Astrocyte of the hippocampus (primary cell): ENCODE data around the gene H1-8.
"Not testable (repeated sequence)": the region's sequence is repeated elsewhere in the genome, so short reads cannot be mapped to it uniquely, and the experiment has no call there.

Experiments
- DNase-seq: peaks from one replicate; pipeline ENCODE4 v3.0.0; 2011; ENCODE audit warnings: low read depth, low spot score

H1-8 gene, protein sequence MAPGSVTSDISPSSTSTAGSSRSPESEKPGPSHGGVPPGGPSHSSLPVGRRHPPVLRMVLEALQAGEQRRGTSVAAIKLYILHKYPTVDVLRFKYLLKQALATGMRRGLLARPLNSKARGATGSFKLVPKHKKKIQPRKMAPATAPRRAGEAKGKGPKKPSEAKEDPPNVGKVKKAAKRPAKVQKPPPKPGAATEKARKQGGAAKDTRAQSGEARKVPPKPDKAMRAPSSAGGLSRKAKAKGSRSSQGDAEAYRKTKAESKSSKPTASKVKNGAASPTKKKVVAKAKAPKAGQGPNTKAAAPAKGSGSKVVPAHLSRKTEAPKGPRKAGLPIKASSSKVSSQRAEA

DNA sequence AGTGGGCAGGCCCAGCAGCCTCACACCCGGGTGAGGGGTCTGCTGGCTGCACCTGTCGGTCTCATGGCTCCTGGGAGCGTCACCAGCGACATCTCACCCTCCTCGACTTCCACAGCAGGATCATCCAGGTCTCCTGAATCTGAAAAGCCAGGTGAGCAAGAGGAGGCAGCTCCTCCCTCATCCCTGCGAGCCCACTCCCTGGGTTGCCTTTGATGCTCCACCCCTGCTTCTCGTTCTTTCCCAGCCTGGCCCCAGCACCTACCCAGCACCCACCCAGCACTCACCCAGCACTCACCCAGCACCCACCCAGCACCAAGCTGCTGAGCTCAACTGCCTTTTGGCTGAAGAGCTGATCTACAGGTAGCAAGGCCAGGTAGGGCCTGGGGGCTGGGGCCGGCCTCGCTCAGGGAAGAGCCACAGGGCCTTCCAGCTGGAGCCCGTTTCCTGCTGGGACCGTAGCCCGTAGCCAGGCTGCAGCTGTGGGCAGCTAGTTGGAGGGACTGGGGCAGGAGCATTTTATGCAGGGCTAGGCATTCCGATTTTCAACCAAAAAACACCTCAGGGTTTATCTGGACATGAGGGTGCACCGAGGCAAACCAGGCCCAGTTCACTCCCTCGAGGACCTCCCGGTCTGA lies at the start of gene H1-8:
Gene H1-8 (plus strand): TSS at position 20 of the 635 bp plus-strand sequence. CDS start 44 bp downstream, at position 64.
- no peak for DNase-seq

DNA sequence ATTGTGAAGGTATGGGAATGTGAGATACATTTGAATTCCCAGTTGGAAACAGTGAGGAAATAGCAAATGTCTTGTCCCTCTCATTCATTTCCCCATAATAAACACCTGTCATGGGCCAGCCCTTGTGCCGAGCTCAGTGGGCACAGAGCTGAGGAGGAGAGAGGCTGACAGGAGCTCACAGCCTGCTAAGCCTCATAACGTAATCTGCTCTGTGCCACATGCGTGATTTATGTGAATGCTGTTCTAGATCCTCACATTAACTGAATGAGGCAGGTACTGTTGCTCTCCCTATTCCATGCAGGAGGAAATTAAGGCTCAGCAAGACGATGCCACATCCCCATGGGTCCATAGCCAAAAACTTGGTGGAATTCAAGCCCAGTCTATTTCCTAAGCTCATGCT lies 49.8 kb upstream of the H1-8 start:
- DNase-seq: no peak

DNA sequence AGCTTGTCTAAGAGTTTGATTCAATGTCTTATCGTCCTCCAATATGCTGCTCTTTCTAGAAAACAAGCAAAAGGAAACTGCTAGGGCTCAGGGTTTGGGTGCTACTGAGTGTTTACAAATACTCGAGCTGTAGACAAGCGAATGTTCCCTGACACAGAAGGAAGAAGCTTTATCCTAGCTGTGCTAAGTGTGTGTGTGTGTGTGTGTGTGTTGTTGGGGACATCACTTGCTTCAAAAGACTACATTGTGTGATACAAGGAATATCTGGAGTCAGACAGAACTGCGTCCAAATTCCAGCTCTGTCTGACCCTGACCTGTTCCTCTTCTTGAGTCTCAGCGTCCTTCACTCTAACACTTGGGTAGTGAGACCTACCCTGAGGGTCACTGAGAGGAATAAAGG lies 48.5 kb upstream of the H1-8 start:
- peak; percentile 13 for DNase-seq

DNA sequence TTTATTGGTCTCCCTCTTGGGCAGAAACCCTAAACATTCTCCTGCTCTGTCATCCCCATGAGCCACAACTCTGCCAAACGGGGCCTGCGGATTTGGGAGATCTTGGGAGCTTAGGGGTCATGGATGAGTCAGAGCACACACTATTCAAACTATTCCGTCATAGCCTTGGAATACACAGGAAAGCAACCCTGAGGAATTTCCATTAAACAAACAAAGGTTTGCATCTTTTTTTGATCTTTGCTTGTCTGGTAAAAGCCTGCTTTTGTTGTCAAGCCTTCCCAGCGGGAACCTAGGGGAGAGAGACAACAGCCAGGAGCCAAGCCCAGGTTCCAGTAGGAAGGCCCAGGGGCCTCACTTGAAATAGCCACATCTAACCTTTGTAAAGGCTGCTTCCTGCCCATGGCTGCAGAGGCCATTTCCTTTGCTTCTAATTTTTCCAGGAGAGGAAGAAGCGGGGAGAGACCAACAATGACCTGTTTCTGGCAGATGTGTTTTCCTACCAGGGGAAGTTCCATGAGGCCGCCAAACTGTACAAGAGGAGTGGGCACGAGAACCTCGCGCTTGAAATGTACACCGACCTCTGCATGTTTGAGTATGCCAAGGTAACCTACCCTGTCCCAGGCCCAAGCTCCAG lies 47.9 kb upstream of the H1-8 start:
- peak; percentile 73 for DNase-seq

DNA sequence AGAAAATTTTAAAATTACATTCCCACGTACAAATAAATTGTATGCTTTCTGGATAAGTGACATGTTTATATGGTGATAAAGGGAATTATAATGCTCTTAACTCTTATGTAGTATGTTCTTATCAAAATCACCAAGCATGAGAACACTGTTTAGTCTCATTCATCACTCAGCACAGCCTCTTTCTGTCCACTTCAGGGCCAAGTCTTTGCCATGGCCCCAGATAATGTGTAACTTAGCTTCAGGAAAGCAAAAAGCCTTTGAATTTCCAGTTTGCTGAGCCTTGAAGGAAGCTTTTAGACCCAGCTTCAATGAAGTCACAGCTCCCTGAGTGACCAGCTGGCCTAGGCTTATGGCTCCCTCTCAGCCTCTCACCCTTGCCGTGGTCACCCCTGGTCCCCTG lies 45.1 kb upstream of the H1-8 start:
- not testable (repeated sequence) for DNase-seq

DNA sequence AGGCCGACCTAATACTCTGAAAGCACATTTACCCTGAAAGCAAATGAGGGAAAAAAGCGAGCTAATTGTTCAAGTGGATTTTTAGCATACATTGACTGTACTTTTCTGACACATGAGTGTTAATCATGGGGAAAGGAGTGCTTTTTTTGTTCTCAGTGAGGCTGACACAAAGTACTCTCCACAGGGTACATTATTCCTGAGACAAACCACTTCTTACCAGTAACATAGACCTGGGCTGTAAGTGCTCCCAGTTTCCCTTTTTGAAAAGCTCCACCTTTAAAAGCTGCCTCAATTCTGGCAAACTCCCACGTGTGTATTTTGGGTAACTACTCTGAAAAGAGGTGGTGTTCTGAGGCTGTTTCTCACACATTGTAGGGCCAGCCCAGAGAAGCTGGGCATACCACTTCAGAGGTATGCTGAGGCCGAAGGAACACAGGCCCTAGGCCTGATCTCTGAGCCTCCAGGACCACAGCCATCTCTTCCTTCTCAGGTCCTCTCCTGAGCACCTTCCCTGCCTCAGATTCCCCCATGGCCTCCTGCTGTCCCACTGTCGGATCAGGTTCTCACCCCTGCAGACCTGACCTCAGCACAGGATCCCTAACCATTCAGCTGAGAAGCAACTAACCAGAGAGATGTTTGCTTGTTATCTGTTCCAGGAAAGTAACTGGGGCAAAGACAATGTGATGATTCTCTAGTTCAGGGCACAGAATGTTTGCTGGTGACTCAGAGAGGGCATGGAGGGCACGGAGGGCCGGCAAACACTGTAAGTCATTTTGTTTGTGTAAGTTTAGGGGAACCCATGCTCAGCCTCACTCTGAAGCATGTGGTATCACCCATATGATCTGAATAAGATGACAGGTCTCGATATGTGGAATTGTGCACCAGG lies 44.1 kb upstream of the H1-8 start:
- DNase-seq: not testable (repeated sequence)

DNA sequence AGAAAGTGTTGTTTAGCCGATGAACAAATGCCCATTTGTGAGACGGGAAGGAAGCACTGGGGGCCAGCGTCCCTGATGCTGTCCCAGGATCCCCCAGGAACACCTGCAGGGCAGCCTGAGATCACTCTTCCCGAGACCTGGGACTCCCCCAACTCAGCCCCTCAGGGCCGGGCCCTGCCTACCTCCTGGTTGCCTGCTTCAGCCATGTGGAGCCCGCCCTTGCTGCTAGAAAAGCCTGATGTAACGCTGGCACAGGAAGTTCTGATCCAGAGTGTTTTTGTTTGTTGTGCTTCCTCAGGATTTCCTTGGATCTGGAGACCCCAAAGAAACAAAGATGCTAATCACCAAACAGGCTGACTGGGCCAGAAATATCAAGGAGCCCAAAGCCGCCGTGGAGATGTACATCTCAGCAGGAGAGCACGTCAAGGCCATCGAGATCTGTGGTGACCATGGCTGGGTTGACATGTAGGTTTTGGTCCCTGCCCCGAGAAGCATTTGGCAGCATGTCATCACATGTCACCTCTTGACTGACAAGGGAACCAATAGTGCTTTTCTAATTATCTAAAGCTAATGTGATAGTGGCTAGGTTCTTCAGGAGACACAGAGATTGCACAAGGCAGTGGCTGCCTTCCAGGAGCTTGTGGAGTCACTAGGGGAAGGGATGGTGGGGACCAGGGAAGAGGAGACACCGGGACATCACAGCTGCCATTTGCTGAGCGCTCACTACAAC lies 43.2 kb upstream of the H1-8 start:
- DNase-seq: not testable (repeated sequence)

DNA sequence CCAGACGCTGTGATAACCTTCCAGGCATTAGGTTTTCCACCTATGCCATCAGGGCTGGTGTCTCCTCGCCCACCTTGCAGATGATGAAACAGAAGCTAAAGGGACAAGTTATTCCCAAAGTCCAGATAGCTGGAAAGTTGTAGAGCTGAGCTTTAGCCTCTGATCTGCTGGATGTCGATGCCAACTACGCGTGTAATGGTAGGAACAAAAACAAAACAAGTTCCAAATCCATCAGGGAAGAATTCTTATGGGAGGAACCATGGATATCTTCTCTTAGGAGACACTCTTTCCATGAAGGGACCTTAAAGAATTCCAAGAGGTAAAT lies 42.7 kb upstream of the H1-8 start:
- DNase-seq: no peak

DNA sequence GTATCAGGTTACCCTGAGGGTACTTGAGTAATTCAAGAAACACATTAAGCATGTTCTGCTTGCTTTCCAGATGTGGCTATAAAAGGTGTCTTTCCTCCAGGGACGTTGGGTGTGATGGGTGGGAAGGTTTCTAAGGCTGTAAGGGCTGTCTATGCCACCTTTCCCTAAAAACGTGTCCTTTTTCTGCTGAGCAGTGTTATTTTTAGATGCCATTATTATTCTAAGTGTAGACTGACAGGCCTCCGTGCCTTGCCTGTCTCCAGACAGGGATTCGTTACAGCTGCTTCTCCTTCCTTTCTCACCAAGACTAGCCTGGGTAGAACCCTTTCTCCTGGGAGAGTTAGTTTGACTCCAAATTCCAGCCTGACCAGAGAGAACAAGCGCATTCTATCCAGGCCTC lies 41.3 kb upstream of the H1-8 start:
- DNase-seq: no peak

DNA sequence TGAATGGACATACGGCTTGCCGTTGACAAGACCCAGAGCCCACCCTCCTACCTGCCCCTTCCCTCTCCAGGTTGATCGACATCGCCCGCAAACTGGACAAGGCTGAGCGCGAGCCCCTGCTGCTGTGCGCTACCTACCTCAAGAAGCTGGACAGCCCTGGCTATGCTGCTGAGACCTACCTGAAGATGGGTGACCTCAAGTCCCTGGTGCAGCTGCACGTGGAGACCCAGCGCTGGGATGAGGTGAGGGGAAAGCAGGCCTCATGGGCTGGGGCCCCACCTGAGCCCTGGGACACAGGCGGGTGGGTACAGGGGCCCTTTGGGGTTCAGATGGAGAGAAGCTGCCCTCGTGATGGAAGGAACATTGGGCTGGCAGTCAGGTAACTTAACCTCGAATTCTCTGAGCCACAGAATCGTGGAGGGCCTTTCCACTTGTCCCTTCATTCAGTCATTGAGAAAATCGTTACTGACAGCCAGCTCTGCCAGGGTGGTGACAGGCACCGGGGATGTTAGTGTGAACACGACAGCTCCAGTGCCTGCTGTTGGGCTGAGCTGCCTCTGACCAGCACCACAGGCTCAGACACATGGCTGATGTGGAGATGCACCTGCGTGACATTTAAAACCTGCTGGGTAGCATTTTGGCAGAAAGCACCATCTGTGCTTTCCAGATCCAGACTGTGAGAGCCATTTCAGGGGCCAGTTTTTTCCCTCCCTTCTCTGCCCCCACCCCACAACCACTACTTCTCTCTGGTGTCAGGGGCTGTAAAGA lies 40.1 kb upstream of the H1-8 start:
- DNase-seq: no peak

DNA sequence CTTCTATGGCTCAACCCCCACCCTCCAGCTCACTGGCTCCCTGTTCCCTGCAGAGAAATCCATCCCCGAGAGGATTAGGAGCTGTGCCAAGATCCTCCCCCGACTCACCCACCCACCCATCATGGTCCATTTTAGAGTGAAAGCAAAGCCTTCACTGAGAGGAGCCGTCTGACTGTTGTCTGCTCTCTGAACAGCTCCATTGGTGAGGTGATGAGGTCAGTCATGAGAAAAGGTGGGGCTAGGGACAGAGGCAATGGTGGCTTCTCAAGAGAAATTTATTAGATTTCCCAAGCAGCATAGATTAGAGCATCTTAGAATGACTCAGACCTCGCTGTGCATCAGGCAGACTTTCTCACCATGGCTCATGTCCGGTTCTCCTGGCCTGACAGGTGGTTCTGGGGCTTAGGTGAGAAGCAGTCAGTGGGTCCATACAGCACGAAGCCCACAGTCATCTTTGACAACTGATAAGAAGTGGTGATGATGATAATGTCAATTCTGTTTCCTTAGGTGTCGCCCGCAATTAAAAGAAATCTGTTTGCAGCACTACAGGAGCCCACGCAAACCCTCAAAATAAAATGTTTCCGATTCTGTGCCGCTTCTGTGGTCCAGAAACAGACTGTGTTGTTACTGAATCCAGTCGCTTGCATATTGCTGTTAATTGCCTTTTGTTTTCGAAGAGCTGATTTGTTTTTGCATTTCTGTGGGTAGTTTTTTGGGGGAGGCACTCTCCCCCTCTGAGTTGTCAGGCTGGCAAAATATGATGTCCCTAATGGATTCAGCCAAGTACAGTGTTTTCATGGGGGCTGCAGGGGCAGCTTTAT lies 39.3 kb upstream of the H1-8 start:
- peak; percentile 11 for DNase-seq

DNA sequence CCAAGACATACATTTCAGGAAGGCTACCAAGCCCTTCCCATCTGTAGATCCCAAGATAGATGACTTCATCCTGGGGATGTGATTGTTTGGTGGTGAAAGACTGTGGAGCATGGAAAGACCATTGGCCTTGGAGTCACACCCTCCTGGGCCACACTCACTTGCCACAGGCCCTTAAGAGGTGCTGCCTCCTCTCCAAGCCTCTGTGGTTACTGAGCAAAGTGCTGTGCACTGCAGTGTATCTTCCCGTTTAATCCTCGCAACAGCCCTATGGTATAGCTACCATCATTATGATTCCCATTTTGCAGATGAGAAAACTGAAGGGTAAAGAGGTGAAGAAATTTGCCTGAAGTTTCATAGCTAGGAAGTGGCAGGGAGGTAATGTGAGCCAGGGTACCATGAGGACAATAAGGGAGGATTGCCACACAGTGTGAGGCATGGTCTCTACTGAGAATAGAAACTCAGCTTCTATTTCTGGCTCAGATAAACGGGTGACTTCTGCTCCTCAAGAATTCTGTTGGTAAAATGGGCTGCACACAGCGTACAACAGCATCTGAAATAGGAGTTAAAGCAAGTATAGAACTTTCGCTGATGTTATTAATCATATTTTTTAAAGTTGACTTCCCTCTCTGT lies 38.4 kb upstream of the H1-8 start:
- no peak for DNase-seq

DNA sequence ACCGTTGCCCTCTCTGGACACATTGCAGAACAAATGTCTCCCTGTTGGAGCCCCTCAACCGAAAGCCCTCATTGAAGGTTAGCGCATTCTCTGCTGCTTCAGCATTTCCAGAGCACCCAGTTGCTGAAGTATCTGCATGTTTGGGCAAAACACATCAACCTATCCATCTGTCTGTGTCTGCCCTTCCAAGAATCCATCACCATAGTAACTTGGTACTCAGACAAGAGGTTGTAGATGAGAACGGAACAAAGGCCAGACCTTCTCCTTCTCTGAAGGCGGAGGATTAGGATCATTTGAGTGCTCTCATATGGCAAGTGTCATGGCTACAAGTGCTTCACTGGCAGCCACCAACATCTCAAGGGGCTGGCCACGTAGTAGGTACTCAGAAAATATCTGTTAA lies 37.6 kb upstream of the H1-8 start:
- no peak for DNase-seq

DNA sequence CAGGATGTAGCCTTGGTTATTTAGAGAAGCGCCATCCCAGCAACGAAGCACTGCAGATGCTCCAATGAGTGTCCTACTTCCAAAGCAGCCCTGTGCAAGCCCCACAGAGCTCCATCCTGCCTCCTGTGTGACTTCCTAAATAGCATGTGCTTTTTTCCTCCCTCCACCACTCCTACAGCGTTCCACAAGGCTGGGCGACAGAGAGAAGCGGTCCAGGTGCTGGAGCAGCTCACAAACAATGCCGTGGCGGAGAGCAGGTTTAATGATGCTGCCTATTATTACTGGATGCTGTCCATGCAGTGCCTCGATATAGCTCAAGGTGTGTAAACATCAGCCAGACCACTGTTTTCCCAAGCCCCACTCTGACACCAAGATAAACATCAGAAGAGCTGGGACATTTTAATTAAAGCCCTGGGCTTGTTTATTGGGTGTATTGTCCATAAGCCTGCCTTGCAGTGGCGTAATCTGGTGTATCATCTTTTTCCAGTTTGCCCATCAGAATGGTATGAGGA lies 36.7 kb upstream of the H1-8 start:
- no peak for DNase-seq

DNA sequence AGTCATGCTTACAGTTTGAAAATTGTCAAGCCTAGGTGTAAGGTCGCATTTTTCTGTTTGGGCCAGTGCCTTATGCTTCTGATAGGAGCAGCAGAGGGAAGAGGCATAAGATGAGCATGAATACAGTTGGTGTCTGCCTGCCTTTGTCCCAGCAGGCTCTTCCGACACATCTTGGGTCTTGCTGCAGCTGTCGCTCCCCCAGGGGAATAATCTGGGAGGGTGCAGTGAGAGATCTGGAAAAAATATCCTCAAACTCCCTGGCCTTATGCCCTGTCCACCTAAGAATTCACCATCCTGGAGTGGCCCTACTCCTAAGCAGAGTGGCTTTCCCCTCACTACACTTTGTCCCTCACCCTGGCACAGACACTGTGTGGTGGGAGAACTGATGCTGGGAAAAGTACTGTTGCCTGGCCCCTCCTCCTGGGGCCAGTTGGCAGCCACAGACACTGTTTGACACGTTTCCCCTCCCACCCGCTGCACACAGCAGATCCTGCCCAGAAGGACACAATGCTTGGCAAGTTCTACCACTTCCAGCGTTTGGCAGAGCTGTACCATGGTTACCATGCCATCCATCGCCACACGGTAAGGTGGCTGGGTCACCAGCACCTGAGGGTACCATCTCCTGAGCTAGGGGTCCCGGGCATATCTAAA lies 35.7 kb upstream of the H1-8 start:
- DNase-seq: peak; percentile 53

DNA sequence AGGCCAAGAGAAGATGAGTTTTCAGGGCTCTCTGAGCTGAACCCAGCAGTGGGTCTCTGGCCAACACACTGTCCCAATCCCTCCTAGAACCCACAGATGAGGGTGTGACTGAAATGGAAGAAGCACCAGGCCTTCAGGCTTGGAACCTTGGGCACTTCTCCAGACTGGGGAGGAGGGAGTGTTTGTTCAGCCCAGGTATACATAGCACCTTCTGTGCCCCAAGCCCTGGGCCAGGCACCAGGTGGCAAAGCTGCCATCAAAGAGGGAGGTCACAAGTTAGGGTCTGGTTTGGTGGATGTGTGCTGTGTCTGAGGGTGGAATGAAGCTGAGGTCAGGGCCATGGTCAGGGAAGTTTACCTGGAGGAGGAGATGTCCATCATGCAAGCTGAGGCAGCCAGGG lies 30.4 kb upstream of the H1-8 start:
- DNase-seq: no peak

DNA sequence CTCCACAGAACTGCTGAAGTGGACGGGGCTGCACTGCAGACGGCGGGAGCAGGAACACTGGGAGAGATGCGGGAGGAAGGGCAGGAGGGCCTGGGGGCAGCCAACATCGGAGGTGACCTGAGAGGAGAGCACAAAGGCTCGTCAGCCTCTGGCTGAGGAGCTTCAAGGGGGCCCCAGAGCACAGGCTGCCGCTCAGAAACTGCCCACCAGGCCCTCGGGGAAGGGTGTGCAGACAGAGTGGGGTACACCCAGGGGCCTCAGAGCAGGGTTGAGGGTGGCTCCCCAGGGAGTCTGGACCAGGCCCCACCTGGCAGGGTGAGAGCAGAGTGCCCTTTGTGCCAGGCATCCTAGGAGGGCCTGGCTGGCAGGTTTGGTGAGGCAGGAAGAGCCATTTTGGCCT lies 29.3 kb upstream of the H1-8 start:
- DNase-seq: no peak

DNA sequence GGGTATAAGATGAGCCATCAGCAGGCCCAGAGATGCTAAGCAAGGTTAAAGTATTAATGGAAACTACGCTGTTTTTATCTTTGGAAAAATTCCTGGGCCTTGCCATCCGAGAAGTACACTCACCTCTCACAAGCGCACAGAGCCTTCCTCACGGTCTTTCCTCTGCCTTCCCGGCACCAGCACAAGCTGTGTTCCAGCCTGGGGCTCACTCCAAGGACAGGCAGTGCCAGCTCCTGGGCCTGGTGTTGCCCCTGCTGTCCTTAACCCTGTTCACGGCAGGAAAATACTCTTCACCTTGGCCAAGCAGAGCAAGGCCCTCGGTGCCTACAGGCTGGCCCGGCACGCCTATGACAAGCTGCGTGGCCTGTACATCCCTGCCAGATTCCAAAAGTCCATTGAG lies 28.9 kb upstream of the H1-8 start:
- DNase-seq: no peak

DNA sequence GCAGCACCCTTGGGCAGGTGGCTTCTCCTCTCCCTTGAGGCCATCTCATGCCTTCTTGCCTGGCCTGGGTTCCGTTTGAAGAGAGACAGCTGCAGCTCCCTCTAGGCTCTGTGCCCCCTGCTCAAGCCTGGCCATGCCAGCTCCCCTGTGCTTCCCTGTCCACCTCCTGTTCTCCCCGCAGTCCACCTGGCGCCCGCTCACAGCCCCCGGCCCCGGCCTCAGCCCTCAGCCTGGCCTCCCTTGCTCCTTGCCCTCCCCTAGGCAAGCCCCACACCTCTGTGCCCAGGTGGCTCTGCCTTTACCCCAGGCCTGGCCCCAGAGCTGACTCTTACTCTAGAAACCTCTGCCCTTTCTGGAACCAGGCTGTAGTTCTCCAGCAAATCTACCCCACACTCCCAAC lies 28.4 kb upstream of the H1-8 start:
- DNase-seq: no peak
